GM23248 (cell line): ENCODE data around the gene CCDC69. TPM values are rescaled to one million over a fixed set of nuclear protein-coding genes. Genes with fewer than 3 reads are reported as not detected.

Experiments used
- DNase-seq: peaks from one replicate; pipeline ENCODE4 v3.0.0-alpha.2; 2015
- H2AFZ ChIP-seq: fragments of 200-600 bp; sonication (generic); 2 replicates; pipeline ENCODE4 v1.6.1; 2016; ENCODE audit warnings: antibody characterized with exemption
- H3F3A ChIP-seq: fragments of 200-600 bp; sonication (generic); 2 replicates; pipeline ENCODE4 v1.6.1; 2016; ENCODE audit warnings: mild to moderate bottlenecking, antibody characterized with exemption, mixed run types; ENCODE audit not compliant: insufficient read depth
- H3K27ac ChIP-seq: fragments of 200-600 bp; sonication (generic); 2 replicates; pipeline ENCODE4 v1.5.1; 2016; ENCODE audit warnings: mild to moderate bottlenecking
- H3K27me3 ChIP-seq: fragments of 200-600 bp; sonication (generic); replicated peaks from 2 replicates; pipeline ENCODE4 v1.6.1; 2016; ENCODE audit warnings: mild to moderate bottlenecking; ENCODE audit not compliant: insufficient read depth
- H3K36me3 ChIP-seq: fragments of 200-600 bp; sonication (generic); 2 replicates; pipeline ENCODE4 v1.6.1; 2016; ENCODE audit warnings: low read depth, mild to moderate bottlenecking
- H3K4me1 ChIP-seq: fragments of 200-600 bp; sonication (generic); 2 replicates; pipeline ENCODE4 v1.6.1; 2016; ENCODE audit warnings: mild to moderate bottlenecking; ENCODE audit not compliant: insufficient read depth
- H3K4me2 ChIP-seq: fragments of 200-600 bp; sonication (generic); one replicate; pipeline ENCODE4 v1.6.1; 2016; ENCODE audit warnings: mild to moderate bottlenecking; ENCODE audit not compliant: unreplicated experiment
- H3K4me3 ChIP-seq: fragments of 200-600 bp; sonication (generic); 2 replicates; pipeline ENCODE4 v1.5.1; 2016; ENCODE audit warnings: mild to moderate bottlenecking
- H3K79me2 ChIP-seq: fragments of 200-600 bp; sonication (generic); 2 replicates; pipeline ENCODE4 v1.6.1; 2016; ENCODE audit warnings: mild to moderate bottlenecking; ENCODE audit not compliant: insufficient read depth
- H3K9ac ChIP-seq: fragments of 200-600 bp; sonication (generic); 2 replicates; pipeline ENCODE4 v1.6.1; 2016; ENCODE audit warnings: mild to moderate bottlenecking
- H3K9me2 ChIP-seq: fragments of 200-600 bp; sonication (generic); 2 replicates; pipeline ENCODE4 v1.6.1; 2016; ENCODE audit warnings: mixed run types, mild to moderate bottlenecking, moderate library complexity; ENCODE audit not compliant: insufficient read depth
- H3K9me3 ChIP-seq: fragments of 200-600 bp; sonication (generic); one replicate; pipeline ENCODE4 v1.6.1; 2017; ENCODE audit warnings: low read depth
- H4K20me1 ChIP-seq: fragments of 200-600 bp; sonication (generic); 2 replicates; pipeline ENCODE4 v1.6.0; 2016; ENCODE audit not compliant: insufficient read depth
- EZH2 ChIP-seq: fragments of 200-600 bp; sonication (generic); IDR thresholded peaks from 2 replicates; pipeline ENCODE4 v1.6.1; 2018; ENCODE audit warnings: antibody characterized with exemption, mild to moderate bottlenecking; ENCODE audit not compliant: insufficient read depth, poor library complexity, severe bottlenecking
- EZH2phosphoT487 ChIP-seq: fragments of 200-600 bp; sonication (generic); IDR thresholded peaks from 2 replicates; pipeline ENCODE4 v1.6.1; 2018; ENCODE audit warnings: antibody characterized with exemption, moderate library complexity, mild to moderate bottlenecking, low read depth; ENCODE audit not compliant: insufficient read depth
- WGBS, 2 experiments: methylation state at CpG; one replicate each; pipeline ENCODE4 v1.1.6; 2015 to 2017; ENCODE audit warnings: low lambda C conversion rate in 2 of 2, low coverage in 1 of 2; ENCODE audit errors: missing lambda C conversion rate in 2 of 2; 5-methylcytosine and 5-hydroxymethylcytosine counted together
- in situ Hi-C: fragments of 300-500 bp; cut with MboI; formaldehyde crosslinking; loops from 2 replicates; pipeline ENCODE4 v1.15.0; 2020
- polyA plus RNA-seq: library from polyadenylated mRNA; unstranded; fragments of >200 nt; fragmentation: Nextera tagmentation; extraction: Ambion mirVana; gene quantifications from 2 replicates; pipeline ENCODE4 v1.2.1, GENCODE V29; 2016
- total RNA-seq: library from RNA; depleted of rRNA; stranded (reverse); fragments of >200 nt; shearing (Covaris generic); gene quantifications from 2 replicates; pipeline ENCODE4 v1.2.3, GENCODE V29; 2014

The CCDC69 gene
- total and polyA plus RNA-seq, 2 experiments from 2014 or later: 0.54 to 0.56 TPM

DNA sequence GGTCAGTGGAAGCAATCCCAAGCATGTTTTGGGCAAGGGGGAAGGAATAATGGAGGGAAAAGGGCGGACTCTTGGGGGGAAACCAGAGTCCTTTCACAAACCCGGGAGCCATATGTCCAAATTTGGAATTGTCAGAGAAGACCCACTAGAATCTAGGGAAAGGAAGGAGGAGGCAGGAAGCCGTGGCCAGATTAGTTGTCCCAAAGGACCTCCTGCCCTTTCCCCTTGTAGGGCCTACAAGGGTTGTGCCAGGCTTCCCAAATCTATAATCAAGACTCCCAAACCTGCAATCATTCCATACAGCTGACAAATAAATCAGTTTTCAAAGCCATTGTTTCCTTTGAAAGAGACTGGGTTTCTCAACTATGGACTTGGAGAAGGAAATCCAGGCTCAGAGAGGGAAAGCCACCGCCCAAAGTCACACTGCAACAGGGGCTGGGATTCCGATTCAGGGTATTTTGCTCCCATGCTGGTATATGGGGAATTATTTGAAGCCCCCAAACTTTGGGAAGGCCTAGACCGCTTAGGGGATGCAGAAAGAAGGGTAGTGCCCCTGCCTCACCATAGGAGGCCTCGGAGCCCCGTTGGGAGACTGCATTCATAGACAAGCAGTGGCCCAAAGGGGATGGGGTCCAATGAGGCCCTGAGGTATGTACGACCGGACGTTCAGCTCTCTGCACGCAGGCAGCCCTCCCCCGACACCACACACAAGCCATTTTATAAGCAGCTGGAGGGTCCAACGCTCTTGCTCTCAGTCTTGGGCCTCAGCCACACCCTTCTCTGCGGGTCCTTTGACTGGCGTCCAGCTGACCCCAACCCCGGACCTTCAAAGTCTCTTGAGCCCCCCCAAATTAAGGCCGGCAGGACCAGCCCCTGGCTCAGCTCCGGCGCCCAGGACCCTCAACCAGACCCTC, 67.1 kb downstream of the CCDC69 start:
- peak; percentile 61 for DNase-seq
- Histone ChIP-seq H3K36me3 (no peaks in the 10 kb centered on the region; the same call in 1 of the 2 replicates), H3K27ac (peak overlapping the region; percentile 66), H3K4me2 (peak overlapping the region; percentile 91), H3K4me3 (peak overlapping the region; percentile 91), H3K4me1 (peaks cover 31% of the 10 kb centered on the region), H3K9me3 (no peaks in the 10 kb centered on the region), H3F3A (peaks cover 23% of the 10 kb centered on the region), H3K9me2 (no peaks in the 10 kb centered on the region), H3K79me2 (peaks cover 67% of the 10 kb centered on the region), H2AFZ (peak overlapping the region; percentile 98), H4K20me1 (peaks cover under 1% of the 10 kb centered on the region; the same call in 1 of the 2 replicates), H3K27me3 (no peaks in the 10 kb centered on the region), H3K9ac (peak overlapping the region; percentile 89)
- WGBS, 2 experiments: 1 to 2% methylated on average over 14 to 20 of the region's 20 CpGs
- in situ Hi-C loops: no loop called here
- TF ChIP-seq EZH2phosphoT487 (no peak), EZH2 (no peak)

DNA sequence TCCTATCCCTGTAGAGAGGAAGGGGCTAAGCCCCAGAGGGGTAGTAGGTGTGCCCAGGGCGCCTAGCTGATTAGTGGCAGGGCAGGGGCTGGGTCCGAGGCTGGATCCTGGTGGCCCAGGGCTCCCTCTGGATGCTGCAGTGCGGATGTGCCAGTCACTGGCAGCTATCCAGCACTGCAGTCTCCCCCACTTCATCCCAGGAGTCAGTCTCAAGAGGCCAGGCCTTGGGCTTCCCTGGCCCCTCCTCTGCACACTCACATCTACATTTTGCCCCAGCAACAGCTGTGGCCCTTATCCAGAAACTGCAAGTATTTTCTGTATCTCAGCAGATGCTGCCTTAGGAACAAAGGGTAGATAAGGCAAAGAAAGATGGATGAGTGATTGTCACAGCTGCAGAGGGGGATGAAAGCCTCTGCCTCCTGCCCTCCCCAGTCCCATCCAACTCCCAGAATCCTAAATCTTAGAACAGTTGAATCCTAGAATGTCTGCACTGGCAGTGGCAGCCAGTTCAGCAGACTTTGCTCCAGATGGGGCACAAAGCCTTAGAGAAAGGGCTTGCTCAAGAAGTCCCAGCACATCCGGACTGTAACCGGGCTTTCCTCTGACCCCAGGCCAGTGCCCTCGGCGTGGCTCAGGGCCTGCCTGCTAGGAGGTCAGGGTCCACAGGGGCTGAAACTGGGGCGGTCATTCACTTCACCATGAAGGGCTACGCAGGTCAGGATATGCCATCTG, 68.0 kb downstream of the CCDC69 start:
- Histone ChIP-seq H3K36me3 (no peaks in the 10 kb centered on the region; the same call in 1 of the 2 replicates), H4K20me1 (peaks cover 8% of the 10 kb centered on the region; the same call in 1 of the 2 replicates), H2AFZ (peak overlapping the region; percentile 98), H3K4me1 (peaks cover 38% of the 10 kb centered on the region), H3K4me3 (peak overlapping the region; percentile 91), H3K27ac (peak overlapping the region; percentile 66), H3K4me2 (peak overlapping the region; percentile 91), H3F3A (peaks cover 24% of the 10 kb centered on the region), H3K79me2 (peaks cover 75% of the 10 kb centered on the region), H3K9ac (peak overlapping the region; percentile 89), H3K9me3 (no peaks in the 10 kb centered on the region), H3K9me2 (no peaks in the 10 kb centered on the region), H3K27me3 (no peaks in the 10 kb centered on the region)
- peak; percentile 75 for DNase-seq
- in situ Hi-C loops: no loop called here
- TF ChIP-seq EZH2 (no peak), EZH2phosphoT487 (no peak)
- WGBS, 2 experiments: 7% methylated on average over 9 of the region's 9 CpGs

DNA sequence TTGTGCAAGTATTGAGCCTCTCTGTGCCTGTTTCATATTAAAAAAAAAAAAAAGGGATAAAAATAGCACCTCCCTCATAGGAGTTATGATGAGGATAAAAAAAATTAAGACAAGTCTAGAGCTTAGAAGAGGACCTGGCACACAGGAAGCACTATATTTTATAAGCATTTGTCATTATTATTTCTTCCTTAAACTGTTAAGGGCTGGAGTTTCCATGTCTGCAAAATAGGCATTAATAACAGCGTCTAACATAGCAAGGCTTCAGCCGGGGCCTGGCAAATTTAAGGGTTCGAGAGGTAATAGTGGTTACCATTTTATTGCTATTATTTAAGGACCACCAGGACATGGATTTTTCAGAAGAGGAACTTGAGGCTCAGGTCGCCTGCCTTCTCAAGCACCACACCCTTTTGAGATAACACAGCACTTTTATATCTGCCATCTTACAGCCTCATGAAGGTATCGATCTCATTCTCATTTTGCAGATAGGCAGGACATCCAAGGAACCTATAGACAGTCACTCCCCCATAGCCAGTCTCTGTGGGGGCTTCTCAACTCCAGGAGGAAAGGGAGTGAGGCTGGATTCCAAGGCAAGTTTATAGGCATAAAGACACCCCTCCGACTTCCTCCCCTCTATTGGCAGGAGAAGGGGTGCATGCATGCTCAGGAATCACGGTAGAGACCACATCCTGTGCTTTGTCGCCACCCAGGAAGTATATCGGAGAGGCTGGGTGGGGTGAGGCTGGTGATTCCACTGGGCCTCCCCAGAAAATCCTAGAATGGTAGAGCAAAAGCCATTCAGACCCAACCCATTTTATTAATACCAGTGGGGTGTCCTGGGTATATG, 68.7 kb downstream of the CCDC69 start:
- WGBS, 2 experiments: 23 to 30% methylated on average over 9 of the region's 9 CpGs
- H2AFZ ChIP-seq: no peak overlapping the region
- H3K9me3 ChIP-seq: no peaks in the 10 kb centered on the region
- H3F3A ChIP-seq: peaks cover 24% of the 10 kb centered on the region
- H3K36me3 ChIP-seq: no peaks in the 10 kb centered on the region; the same call in 1 of the 2 replicates
- peaks cover 83% of the 10 kb centered on the region for H3K79me2 ChIP-seq
- H3K9ac ChIP-seq: peak overlapping the region; percentile 89
- peaks cover 45% of the 10 kb centered on the region for H3K4me1 ChIP-seq
- peak overlapping the region; percentile 91 for H3K4me2 ChIP-seq
- peak overlapping the region; percentile 66 for H3K27ac ChIP-seq
- in situ Hi-C loops: no loop called here
- H4K20me1 ChIP-seq: peaks cover 10% of the 10 kb centered on the region; the same call in 1 of the 2 replicates
- H3K9me2 ChIP-seq: no peaks in the 10 kb centered on the region
- peak; percentile 43 for DNase-seq
- H3K27me3 ChIP-seq: no peaks in the 10 kb centered on the region
- no peak for TF ChIP-seq EZH2phosphoT487
- TF ChIP-seq EZH2: no peak
- H3K4me3 ChIP-seq: peak overlapping the region; percentile 91
